ENCODE measurements around the gene NGLY1. TPM values are rescaled to one million over a fixed set of nuclear protein-coding genes. Genes with fewer than 3 reads are reported as not detected.

The NGLY1 gene
- total and polyA plus RNA-seq, 9 of the 15 experiments (the other 6 are each of a cell fraction or from before 2014, with no cell fraction given), result 52.2 to 124 (median 87.6) TPM

DNA sequence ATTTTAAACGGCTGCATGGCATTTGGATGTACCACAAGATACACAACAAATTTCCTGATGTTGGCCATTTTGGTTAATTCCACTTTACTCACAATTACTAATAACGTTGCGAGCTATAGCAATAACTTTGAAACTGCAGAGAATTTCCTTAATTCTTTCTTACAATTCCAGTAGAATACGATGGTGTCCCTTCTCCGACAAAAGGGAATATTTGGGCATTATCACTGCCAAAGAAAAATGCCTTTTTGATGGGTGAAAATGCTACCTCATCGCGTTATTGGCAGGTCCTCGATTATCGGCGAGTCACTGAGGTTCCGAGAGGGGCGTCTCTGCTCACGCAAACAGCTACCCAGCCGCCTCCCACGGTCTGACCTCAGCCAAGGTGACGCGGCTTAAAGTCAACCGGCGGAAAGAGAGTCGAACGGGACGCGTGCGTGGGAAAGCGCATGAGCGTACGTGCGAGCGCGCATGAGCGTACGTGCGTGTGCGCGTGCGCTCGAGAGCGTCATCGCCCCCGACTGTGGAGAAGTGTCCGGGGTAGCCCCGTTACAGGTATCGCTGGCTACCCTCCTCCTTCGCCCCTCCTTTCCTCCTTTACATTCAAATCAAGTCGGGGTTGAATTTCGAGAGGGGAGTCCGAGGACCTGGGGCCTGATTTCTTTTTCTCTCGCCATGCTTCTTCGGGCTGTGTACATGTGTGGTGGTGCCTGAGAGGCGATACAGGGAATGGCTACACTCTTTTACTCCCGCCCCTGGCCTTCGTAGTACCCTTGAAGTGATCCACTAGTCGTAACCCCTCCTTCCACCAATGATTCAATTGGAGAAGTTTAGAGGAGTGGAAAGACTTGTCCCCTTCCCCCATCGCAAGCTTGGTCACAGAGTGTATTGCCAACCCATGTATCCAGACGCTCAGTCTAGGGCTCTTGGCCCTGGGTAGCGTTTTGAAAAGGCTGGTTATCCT is 6.6 kb upstream of the NGLY1 start, which contains the start of gene OXSM (continued):
- TF ChIP-seq KDM2B (CRISPR knock-in tag; IDR thresholded peaks at IDR 0.05) (peak; percentile 38; the same call in 1 of the 2 replicates), SETDB1 (IDR thresholded peaks at IDR 0.05; ENCODE audit: low read length) (peak; percentile 97), POLR3G (IDR thresholded peaks at IDR 0.05; ENCODE audit: extremely low read depth, insufficient read length, insufficient replicate concordance) (no peak), ZNF778 (CRISPR knock-in tag; IDR thresholded peaks at IDR 0.05) (no peak), ARID4B (CRISPR knock-in tag; IDR thresholded peaks at IDR 0.05) (peak; percentile 84), MAX (CRISPR knock-in tag; IDR thresholded peaks at IDR 0.05) (peak; percentile 97), SIN3A (IDR thresholded peaks at IDR 0.05; ENCODE audit: borderline replicate concordance in 2 of 2, control insufficient read depth in 1 of 2, low read depth in 2 of 2, low read length in 2 of 2) (0 out of 4 replicates have a peak, but pooled peaks have one; percentile 21 to 22), ATF7 (IDR thresholded peaks at IDR 0.05) (peak; percentile 96), ZNF224 (CRISPR knock-in tag; IDR thresholded peaks at IDR 0.05) (no peak), ADNP (tag; IDR thresholded peaks at IDR 0.05) (no peak), NFE2 (IDR thresholded peaks at IDR 0.05; ENCODE audit: low read depth) (peak; percentile 92), DPF2 (IDR thresholded peaks at IDR 0.05) (peak; percentile 76), HSF4 (CRISPR knock-in tag; IDR thresholded peaks at IDR 0.05; ENCODE audit: borderline replicate concordance) (0 out of 2 replicates have a peak, but pooled peaks have one; percentile 41), NFE2L1 (tag; IDR thresholded peaks at IDR 0.05; ENCODE audit: borderline replicate concordance, low read depth) (peak; percentile 33; the same call in 1 of the 2 replicates), HMGN3 (IDR thresholded peaks at IDR 0.05; ENCODE audit: borderline replicate concordance, extremely low read depth, insufficient read length, low read depth, low read length) (peak; percentile 76), NFATC3 (IDR thresholded peaks at IDR 0.05) (no peak), SMAD1 (IDR thresholded peaks at IDR 0.05; ENCODE audit: low read depth, low read length, partially characterized antibody) (peak; percentile 38)
- TF ChIP-seq, protein P1, sequence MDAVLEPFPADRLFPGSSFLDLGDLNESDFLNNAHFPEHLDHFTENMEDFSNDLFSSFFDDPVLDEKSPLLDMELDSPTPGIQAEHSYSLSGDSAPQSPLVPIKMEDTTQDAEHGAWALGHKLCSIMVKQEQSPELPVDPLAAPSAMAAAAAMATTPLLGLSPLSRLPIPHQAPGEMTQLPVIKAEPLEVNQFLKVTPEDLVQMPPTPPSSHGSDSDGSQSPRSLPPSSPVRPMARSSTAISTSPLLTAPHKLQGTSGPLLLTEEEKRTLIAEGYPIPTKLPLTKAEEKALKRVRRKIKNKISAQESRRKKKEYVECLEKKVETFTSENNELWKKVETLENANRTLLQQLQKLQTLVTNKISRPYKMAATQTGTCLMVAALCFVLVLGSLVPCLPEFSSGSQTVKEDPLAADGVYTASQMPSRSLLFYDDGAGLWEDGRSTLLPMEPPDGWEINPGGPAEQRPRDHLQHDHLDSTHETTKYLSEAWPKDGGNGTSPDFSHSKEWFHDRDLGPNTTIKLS (IDR thresholded peaks at IDR 0.05; ENCODE audit: borderline replicate concordance, low read depth), result peak; percentile 76; the same call in 1 of the 2 replicates
- TF ChIP-seq, protein P2, sequence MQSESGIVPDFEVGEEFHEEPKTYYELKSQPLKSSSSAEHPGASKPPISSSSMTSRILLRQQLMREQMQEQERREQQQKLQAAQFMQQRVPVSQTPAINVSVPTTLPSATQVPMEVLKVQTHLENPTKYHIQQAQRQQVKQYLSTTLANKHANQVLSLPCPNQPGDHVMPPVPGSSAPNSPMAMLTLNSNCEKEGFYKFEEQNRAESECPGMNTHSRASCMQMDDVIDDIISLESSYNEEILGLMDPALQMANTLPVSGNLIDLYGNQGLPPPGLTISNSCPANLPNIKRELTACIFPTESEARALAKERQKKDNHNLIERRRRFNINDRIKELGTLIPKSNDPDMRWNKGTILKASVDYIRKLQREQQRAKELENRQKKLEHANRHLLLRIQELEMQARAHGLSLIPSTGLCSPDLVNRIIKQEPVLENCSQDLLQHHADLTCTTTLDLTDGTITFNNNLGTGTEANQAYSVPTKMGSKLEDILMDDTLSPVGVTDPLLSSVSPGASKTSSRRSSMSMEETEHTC (IDR thresholded peaks at IDR 0.05), result no peak
